SK-N-SH (cell line): ENCODE data around the gene GPC4. TPM values are rescaled to one million over a fixed set of nuclear protein-coding genes. Genes with fewer than 3 reads are reported as not detected.

ENCODE experiments used
- CTCF ChIA-PET: fragments of 300-600, 350-600 bp; formaldehyde crosslinking; extraction: SDS; loops from one replicate; lab custom pipeline; 2021; lab: Yijun Ruan, JAX
- POLR2A ChIA-PET: fragments of 350-600 bp; sonication (Branson Sonifier 250); formaldehyde crosslinking; extraction: SDS; loops from one replicate; lab custom pipeline; 2020; ENCODE audit warnings: antibody characterized with exemption, inconsistent platforms; lab: Yijun Ruan, JAX
- DNase-seq: peaks from one replicate; pipeline ENCODE4 v3.0.0; 2012
- H2AFZ ChIP-seq: fragments of 200-600 bp; sonication (generic); 2 replicates; pipeline ENCODE4 v1.8.1; 2016; ENCODE audit warnings: antibody characterized with exemption, mild to moderate bottlenecking, low read depth
- H3F3A ChIP-seq: fragments of 200-600 bp; sonication (generic); replicated peaks from 2 replicates; pipeline ENCODE3; 2016; ENCODE audit warnings: antibody characterized with exemption, mild to moderate bottlenecking; ENCODE audit not compliant: insufficient read depth
- H3K27ac ChIP-seq, 2 experiments: fragments of 200-500 bp in 1 of 2; fragments of 200-600 bp in 1 of 2; sonication (Bioruptor generic) in 1 of 2; sonication (generic), shearing (Covaris generic) in 1 of 2; 2 replicates each; pipeline versions ENCODE4 v1.5.1 to v1.6.1; 2014 to 2016; ENCODE audit warnings: low read depth in 2 of 2, inconsistent platforms in 1 of 2, low read length in 1 of 2, mild to moderate bottlenecking in 1 of 2, mixed read lengths in 1 of 2
- H3K27me3 ChIP-seq: fragments of 200-600 bp; sonication (generic), shearing (Covaris generic); 2 replicates; pipeline ENCODE4 v1.6.1; 2016; ENCODE audit warnings: mixed run types; ENCODE audit not compliant: insufficient read depth
- H3K36me3 ChIP-seq, 2 experiments: fragments of 200-500 bp in 1 of 2; fragments of 200-600 bp in 1 of 2; sonication (Bioruptor generic) in 1 of 2; sonication (generic) in 1 of 2; replicated peaks in 1 of 2; 2 replicates each; pipeline versions ENCODE3 to v1.5.1; 2014 to 2016; ENCODE audit warnings: low read length in 1 of 2, mild to moderate bottlenecking in 1 of 2; ENCODE audit not compliant: insufficient read depth in 2 of 2, control insufficient read depth in 1 of 2
- H3K4me1 ChIP-seq, 2 experiments: fragments of 200-500 bp in 1 of 2; fragments of 200-600 bp in 1 of 2; sonication (Bioruptor generic) in 1 of 2; sonication (generic), shearing (Covaris generic) in 1 of 2; 2 replicates each; pipeline versions ENCODE4 v1.5.1 to v1.6.1; 2014 to 2016; ENCODE audit warnings: low read depth in 1 of 2, low read length in 1 of 2, mixed run types in 1 of 2; ENCODE audit not compliant: insufficient read depth in 2 of 2, control insufficient read depth in 1 of 2
- H3K4me2 ChIP-seq: fragments of 200-600 bp; sonication (generic), shearing (Covaris generic); 2 replicates; pipeline ENCODE4 v1.6.1; 2017; ENCODE audit warnings: mixed run types
- H3K4me3 ChIP-seq, 2 experiments: fragments of 200-500 bp in 1 of 2; fragments of 200-600 bp in 1 of 2; sonication (Bioruptor generic) in 1 of 2; sonication (generic), shearing (Covaris generic) in 1 of 2; 2 replicates each; pipeline versions ENCODE4 v1.5.1 to v1.8.1; 2014 to 2016; ENCODE audit warnings: low read depth in 2 of 2, inconsistent platforms in 1 of 2, low read length in 1 of 2, mild to moderate bottlenecking in 1 of 2, mixed read lengths in 1 of 2, moderate library complexity in 1 of 2
- H3K79me2 ChIP-seq: fragments of 200-600 bp; sonication (generic); 2 replicates; pipeline ENCODE4 v1.8.1; 2017; ENCODE audit warnings: mild to moderate bottlenecking; ENCODE audit not compliant: insufficient read depth
- H3K9ac ChIP-seq: fragments of 200-600 bp; sonication (generic); 2 replicates; pipeline ENCODE4 v1.6.1; 2017; ENCODE audit warnings: mixed run types
- H3K9me2 ChIP-seq: fragments of 200-600 bp; sonication (generic); 2 replicates; pipeline ENCODE4 v1.6.1; 2017; ENCODE audit warnings: mixed run types
- H3K9me3 ChIP-seq: fragments of 200-600 bp; sonication (generic); 2 replicates; pipeline ENCODE4 v1.6.1; 2017; ENCODE audit warnings: mixed run types, mild to moderate bottlenecking, moderate library complexity
- H4K20me1 ChIP-seq: fragments of 200-600 bp; sonication (generic); 2 replicates; pipeline ENCODE4 v1.6.1; 2017; ENCODE audit warnings: mild to moderate bottlenecking, mixed run types; ENCODE audit not compliant: insufficient read depth
- EZH2phosphoT487 ChIP-seq: fragments of 200-600 bp; sonication (generic); IDR thresholded peaks from 2 replicates; pipeline ENCODE4 v1.6.1; 2017; ENCODE audit warnings: low read depth, mixed run types, mild to moderate bottlenecking, antibody characterized with exemption, moderate library complexity, borderline replicate concordance
- FOXM1 ChIP-seq: IDR thresholded peaks from 2 replicates; pipeline ENCODE4 v1.4.0; 2012; ENCODE audit warnings: low read depth, mild to moderate bottlenecking
- GABPA ChIP-seq: IDR thresholded peaks from 2 replicates; pipeline ENCODE4 v1.4.0; 2012; ENCODE audit warnings: low read depth, mild to moderate bottlenecking
- GATA2 ChIP-seq: sonication (generic); formaldehyde crosslinking; IDR thresholded peaks from 2 replicates; pipeline ENCODE4 v1.5.0; 2020; ENCODE audit warnings: mild to moderate bottlenecking, missing genetic modification reagents
- JUND ChIP-seq: IDR thresholded peaks from 2 replicates; pipeline ENCODE4 v1.4.0; 2012
- NFIC ChIP-seq: IDR thresholded peaks from 2 replicates; pipeline ENCODE4 v1.4.0; 2012; ENCODE audit warnings: borderline replicate concordance
- POLR2AphosphoS5 ChIP-seq: IDR thresholded peaks from 2 replicates; pipeline ENCODE4 v1.6.1; 2012; ENCODE audit warnings: low read depth, low read length
- RXRA ChIP-seq: IDR thresholded peaks from 2 replicates; pipeline ENCODE4 v1.4.0; 2012; ENCODE audit warnings: low read depth, mild to moderate bottlenecking, borderline replicate concordance
- SIN3A ChIP-seq: IDR thresholded peaks from 2 replicates; pipeline ENCODE4 v1.6.1; 2012; ENCODE audit warnings: low read depth, mild to moderate bottlenecking, low read length, moderate library complexity, borderline replicate concordance
- SMC3 ChIP-seq: IDR thresholded peaks from 2 replicates; pipeline ENCODE4 v1.6.1; 2012; ENCODE audit warnings: low read depth, low read length, improper control_type of control experiment
- TAF1 ChIP-seq: IDR thresholded peaks from 2 replicates; pipeline ENCODE4 v1.6.1; 2012; ENCODE audit warnings: low read depth, mild to moderate bottlenecking, low read length, moderate library complexity, borderline replicate concordance
- TEAD4 ChIP-seq: IDR thresholded peaks from 2 replicates; pipeline ENCODE4 v1.4.0; 2012; ENCODE audit warnings: mild to moderate bottlenecking, borderline replicate concordance; ENCODE audit not compliant: insufficient read depth
- YY1 ChIP-seq: IDR thresholded peaks from 2 replicates; pipeline ENCODE4 v1.4.0; 2012; ENCODE audit warnings: low read depth, mild to moderate bottlenecking
- WGBS: methylation state at CpG from one replicate; pipeline ENCODE4 v1.1.6; 2017; ENCODE audit warnings: low lambda C conversion rate; 5-methylcytosine and 5-hydroxymethylcytosine counted together
- polyA plus RNA-seq, 3 experiments: library from polyadenylated mRNA; depleted of rRNA; stranded (reverse); fragments of >200 nt; gene quantifications; 2 replicates each; pipeline ENCODE4 v1.2.3, GENCODE V29; 2012
- TF ChIP-seq, protein P1 (sequence below): IDR thresholded peaks from 2 replicates; pipeline ENCODE4 v1.4.0; 2012; ENCODE audit warnings: low read depth
- TF ChIP-seq, protein P2 (sequence below): fragments of 200-600 bp; sonication (generic); IDR thresholded peaks from 2 replicates; pipeline ENCODE4 v1.6.1; 2017; ENCODE audit warnings: antibody characterized with exemption, mild to moderate bottlenecking, moderate library complexity
- TF ChIP-seq, protein P3 (sequence below): fragments of 150-350 bp; IDR thresholded peaks from 2 replicates; pipeline ENCODE4 v1.6.1; 2016; ENCODE audit warnings: mild to moderate bottlenecking, low read depth, low read length
- TF ChIP-seq, protein P4 (sequence below): IDR thresholded peaks from 2 replicates; pipeline ENCODE4 v1.6.1; 2012; ENCODE audit warnings: mild to moderate bottlenecking, low read depth, low read length, moderate library complexity
- TF ChIP-seq, protein P5 (sequence below): IDR thresholded peaks from 2 replicates; pipeline ENCODE4 v1.4.0; 2012; ENCODE audit warnings: low read depth, borderline replicate concordance

GPC4 gene
- polyA plus RNA-seq, 1 of the 3 experiments (the other 2 are of a cell fraction), result 0.16 TPM

DNA sequence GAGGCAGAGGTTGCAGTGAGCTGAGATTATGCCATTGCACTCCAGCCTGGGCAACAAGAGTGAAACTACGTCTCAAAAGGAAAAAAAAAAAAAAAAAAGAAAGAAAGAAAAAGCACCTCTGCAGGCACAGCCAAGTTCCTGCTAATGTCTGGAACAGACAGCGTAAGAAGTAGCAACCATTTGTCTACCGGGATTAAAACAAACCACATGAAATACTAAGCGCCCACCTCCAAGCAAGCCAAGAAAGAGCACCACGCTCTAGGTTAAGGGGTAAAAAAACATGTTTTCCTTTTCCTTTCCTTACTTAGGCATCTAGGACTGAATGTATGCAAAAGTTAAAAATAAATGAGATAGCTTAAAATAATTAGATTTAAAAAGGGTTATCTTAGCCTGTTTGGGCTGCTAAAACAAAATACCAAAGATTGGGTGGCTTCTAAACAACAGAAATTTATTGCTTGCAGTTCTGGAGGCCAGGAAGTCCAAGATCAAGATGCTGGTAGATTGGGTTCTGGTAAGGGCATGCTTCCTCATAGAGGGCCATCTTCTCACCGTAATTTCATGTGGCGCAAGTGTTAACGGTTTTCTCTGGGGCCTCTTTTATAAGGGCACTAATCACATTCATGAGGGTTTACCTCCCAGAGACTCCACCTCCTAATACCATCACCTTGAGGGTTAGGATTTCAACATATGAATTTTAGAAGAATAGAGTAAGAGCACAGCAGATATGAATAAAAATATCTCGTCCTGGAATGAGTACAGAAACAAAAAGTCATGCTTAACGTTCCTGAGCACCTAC is 12.3 kb downstream of the GPC4 start:
- DNase-seq, result no peak
- POLR2A ChIA-PET, result no interaction called here
- no peaks in the 10 kb centered on the region for H3K4me1 ChIP-seq
- 43% methylated on average over 10 of the region's 10 CpGs for WGBS
- H3K36me3 ChIP-seq, result no peaks in the 10 kb centered on the region
- no peaks in the 10 kb centered on the region for H3K27me3 ChIP-seq
- no peaks in the 10 kb centered on the region for H3K9me2 ChIP-seq
- no peak overlapping the region for H3K4me2 ChIP-seq
- CTCF ChIA-PET, result no interaction called here
- no peak overlapping the region for H3K9ac ChIP-seq
- no peaks in the 10 kb centered on the region for H3K9me3 ChIP-seq
- no peaks in the 10 kb centered on the region for H4K20me1 ChIP-seq
- H3K27ac ChIP-seq, result no peak overlapping the region
- no peak overlapping the region for H3K4me3 ChIP-seq
- H2AFZ ChIP-seq, result no peak overlapping the region
- no peaks in the 10 kb centered on the region for H3F3A ChIP-seq
- TF ChIP-seq, protein P1, sequence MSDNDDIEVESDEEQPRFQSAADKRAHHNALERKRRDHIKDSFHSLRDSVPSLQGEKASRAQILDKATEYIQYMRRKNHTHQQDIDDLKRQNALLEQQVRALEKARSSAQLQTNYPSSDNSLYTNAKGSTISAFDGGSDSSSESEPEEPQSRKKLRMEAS, result no peak
- TF ChIP-seq TEAD4, result no peak
- TF ChIP-seq RXRA, result no peak
- no peak for TF ChIP-seq NFIC
- no peak for TF ChIP-seq YY1
- TF ChIP-seq, protein P2, sequence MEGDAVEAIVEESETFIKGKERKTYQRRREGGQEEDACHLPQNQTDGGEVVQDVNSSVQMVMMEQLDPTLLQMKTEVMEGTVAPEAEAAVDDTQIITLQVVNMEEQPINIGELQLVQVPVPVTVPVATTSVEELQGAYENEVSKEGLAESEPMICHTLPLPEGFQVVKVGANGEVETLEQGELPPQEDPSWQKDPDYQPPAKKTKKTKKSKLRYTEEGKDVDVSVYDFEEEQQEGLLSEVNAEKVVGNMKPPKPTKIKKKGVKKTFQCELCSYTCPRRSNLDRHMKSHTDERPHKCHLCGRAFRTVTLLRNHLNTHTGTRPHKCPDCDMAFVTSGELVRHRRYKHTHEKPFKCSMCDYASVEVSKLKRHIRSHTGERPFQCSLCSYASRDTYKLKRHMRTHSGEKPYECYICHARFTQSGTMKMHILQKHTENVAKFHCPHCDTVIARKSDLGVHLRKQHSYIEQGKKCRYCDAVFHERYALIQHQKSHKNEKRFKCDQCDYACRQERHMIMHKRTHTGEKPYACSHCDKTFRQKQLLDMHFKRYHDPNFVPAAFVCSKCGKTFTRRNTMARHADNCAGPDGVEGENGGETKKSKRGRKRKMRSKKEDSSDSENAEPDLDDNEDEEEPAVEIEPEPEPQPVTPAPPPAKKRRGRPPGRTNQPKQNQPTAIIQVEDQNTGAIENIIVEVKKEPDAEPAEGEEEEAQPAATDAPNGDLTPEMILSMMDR, result no peak
- TF ChIP-seq FOXM1, result no peak
- TF ChIP-seq EZH2phosphoT487, result no peak
- TF ChIP-seq, protein P3, sequence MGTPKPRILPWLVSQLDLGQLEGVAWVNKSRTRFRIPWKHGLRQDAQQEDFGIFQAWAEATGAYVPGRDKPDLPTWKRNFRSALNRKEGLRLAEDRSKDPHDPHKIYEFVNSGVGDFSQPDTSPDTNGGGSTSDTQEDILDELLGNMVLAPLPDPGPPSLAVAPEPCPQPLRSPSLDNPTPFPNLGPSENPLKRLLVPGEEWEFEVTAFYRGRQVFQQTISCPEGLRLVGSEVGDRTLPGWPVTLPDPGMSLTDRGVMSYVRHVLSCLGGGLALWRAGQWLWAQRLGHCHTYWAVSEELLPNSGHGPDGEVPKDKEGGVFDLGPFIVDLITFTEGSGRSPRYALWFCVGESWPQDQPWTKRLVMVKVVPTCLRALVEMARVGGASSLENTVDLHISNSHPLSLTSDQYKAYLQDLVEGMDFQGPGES, result no peak
- no peak for TF ChIP-seq SMC3
- no peak for TF ChIP-seq JUND
- no peak for TF ChIP-seq GABPA
- no peak for TF ChIP-seq SIN3A
- no peak for TF ChIP-seq TAF1
- no peak for TF ChIP-seq POLR2AphosphoS5
- TF ChIP-seq, protein P4, sequence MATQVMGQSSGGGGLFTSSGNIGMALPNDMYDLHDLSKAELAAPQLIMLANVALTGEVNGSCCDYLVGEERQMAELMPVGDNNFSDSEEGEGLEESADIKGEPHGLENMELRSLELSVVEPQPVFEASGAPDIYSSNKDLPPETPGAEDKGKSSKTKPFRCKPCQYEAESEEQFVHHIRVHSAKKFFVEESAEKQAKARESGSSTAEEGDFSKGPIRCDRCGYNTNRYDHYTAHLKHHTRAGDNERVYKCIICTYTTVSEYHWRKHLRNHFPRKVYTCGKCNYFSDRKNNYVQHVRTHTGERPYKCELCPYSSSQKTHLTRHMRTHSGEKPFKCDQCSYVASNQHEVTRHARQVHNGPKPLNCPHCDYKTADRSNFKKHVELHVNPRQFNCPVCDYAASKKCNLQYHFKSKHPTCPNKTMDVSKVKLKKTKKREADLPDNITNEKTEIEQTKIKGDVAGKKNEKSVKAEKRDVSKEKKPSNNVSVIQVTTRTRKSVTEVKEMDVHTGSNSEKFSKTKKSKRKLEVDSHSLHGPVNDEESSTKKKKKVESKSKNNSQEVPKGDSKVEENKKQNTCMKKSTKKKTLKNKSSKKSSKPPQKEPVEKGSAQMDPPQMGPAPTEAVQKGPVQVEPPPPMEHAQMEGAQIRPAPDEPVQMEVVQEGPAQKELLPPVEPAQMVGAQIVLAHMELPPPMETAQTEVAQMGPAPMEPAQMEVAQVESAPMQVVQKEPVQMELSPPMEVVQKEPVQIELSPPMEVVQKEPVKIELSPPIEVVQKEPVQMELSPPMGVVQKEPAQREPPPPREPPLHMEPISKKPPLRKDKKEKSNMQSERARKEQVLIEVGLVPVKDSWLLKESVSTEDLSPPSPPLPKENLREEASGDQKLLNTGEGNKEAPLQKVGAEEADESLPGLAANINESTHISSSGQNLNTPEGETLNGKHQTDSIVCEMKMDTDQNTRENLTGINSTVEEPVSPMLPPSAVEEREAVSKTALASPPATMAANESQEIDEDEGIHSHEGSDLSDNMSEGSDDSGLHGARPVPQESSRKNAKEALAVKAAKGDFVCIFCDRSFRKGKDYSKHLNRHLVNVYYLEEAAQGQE, result no peak
- TF ChIP-seq, protein P5, sequence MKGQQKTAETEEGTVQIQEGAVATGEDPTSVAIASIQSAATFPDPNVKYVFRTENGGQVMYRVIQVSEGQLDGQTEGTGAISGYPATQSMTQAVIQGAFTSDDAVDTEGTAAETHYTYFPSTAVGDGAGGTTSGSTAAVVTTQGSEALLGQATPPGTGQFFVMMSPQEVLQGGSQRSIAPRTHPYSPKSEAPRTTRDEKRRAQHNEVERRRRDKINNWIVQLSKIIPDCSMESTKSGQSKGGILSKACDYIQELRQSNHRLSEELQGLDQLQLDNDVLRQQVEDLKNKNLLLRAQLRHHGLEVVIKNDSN, result no peak
- TF ChIP-seq GATA2 (CRISPR knock-in tag), result no peak
- no peaks in the 10 kb centered on the region for H3K79me2 ChIP-seq
